ENCODE data around the gene CCDC141.

Gene CCDC141

GRCh38 chr2:178911039-178911438, 138.9 kb downstream of the CCDC141 start:
- no peak for DNase-seq (ENCODE audit: low read depth, low spot score)

GRCh38 chr2:178910005-178910404, 139.9 kb downstream of the CCDC141 start:
- no peak for DNase-seq (ENCODE audit: low read depth, low spot score)

GRCh38 chr2:178909507-178909906, 140.4 kb downstream of the CCDC141 start:
- DNase-seq (ENCODE audit: low read depth, low spot score), result no peak

GRCh38 chr2:178908810-178909209, 141.1 kb downstream of the CCDC141 start:
- no peak for DNase-seq (ENCODE audit: low read depth, low spot score)

- no peak for DNase-seq (ENCODE audit: low read depth, low spot score)
Measured at GRCh38 chr2:178905261-178905660, 144.7 kb downstream of the CCDC141 start.

- no peak for DNase-seq (ENCODE audit: low read depth, low spot score)
Measured at GRCh38 chr2:178899656-178900055, 150.3 kb downstream of the CCDC141 start.

DNA sequence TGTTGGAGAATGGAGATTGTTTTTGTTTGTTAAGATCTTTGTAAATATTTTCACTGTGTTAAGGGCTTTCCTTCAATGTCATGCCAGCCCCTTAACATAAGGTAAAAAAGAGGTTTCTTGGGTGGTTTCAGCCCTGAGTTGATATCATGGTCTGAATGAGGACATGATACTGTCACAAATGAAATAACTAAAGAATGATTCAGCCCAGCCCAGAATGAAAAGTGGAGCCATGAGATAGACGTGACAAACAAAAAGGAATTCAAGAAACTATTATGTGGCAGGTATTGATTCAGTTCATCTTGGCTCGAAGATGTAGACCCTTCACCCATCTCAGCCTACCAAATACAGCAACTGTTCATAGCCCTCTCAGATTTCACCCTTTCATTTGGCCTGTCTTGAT, 154.1 kb downstream of the CCDC141 start:
- no peak for DNase-seq (ENCODE audit: low read depth, low spot score)

GRCh38 chr2:178895171-178895570, 154.8 kb downstream of the CCDC141 start:
- no peak for DNase-seq (ENCODE audit: low read depth, low spot score)

DNA sequence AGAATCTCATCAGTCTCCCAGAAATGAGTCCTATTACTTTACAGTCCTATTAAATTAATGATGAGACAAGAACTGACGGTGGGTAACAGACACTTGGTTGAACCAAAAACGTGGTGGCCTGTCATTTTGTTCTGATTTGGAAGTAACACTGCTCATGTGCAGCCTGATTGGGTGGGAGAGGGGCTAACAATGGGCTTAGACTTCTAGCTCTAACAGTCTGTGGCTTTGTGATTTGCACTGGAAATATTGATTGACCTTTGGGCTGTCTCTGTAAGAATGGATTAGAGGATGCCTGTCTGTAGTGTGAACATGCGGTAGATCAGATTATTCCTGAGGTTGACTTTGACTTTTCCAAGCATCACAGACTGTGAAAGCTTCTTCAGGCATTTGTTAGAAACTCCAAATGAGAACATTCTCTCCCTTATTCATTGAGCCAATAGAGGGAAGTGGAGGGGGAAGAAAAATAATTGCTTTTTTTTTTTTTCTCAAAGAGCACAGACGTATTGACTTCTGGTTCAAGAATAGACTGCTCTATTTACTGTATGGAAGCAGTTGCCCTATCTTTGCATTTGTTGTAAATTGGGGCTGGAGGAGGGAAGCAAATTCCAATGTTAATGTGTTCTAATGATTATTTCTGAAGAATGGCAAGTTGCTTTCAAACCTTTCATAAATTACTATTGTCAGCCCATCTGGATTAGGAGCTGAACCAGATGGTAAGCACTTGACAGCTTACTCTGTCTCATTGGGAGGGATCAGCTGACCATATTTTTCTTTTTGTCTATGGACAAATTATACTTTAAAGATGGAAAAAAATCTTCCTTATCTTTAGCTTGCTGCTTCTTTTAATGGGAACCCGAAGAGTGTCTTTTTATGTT, 156.9 kb downstream of the CCDC141 start:
- no peak for DNase-seq (ENCODE audit: low read depth, low spot score)

GRCh38 chr2:178891959-178892485, 157.9 kb downstream of the CCDC141 start:
- no peak for DNase-seq (ENCODE audit: low read depth, low spot score)

GRCh38 chr2:178891265-178891958, 158.5 kb downstream of the CCDC141 start:
- peak; percentile 52 for DNase-seq (ENCODE audit: low read depth, low spot score)

- no peak for DNase-seq (ENCODE audit: low read depth, low spot score)
Measured at GRCh38 chr2:178886006-178886405, 163.9 kb downstream of the CCDC141 start.

- no peak for DNase-seq (ENCODE audit: low read depth, low spot score)
Measured at GRCh38 chr2:178884440-178884839, 165.5 kb downstream of the CCDC141 start.

- no peak for DNase-seq (ENCODE audit: low read depth, low spot score)
Measured at GRCh38 chr2:178882666-178883440, 167.1 kb downstream of the CCDC141 start.

GRCh38 chr2:178881075-178881474, 168.9 kb downstream of the CCDC141 start:
- no peak for DNase-seq (ENCODE audit: low read depth, low spot score)

DNA sequence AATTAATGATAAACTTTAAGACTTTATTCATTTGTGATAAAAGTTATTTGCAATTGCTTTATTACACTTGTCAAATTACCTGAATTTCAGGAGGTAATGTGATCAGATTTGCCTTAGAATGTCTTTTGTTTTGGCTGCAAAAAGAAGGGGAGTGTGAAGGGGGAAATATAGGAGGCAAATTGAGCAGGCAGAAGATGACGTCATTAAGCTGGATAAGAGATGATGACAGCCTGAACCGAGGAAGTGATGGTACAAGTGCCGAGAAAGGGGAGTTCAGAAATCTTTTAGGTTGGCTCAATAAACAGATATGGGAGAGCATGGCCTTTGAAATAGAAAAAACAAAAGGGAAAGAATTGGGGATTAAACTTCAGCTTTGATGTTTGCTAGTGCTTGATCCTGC, 169.7 kb downstream of the CCDC141 start:
- DNase-seq (ENCODE audit: low read depth, low spot score), result no peak

- no peak for DNase-seq (ENCODE audit: low read depth, low spot score)
Measured at GRCh38 chr2:178877874-178878273, 172.1 kb downstream of the CCDC141 start.

GRCh38 chr2:178874529-178875240, 175.3 kb downstream of the CCDC141 start:
- DNase-seq (ENCODE audit: low read depth, low spot score), result no peak

GRCh38 chr2:178873912-178874311, 176.0 kb downstream of the CCDC141 start:
- DNase-seq (ENCODE audit: low read depth, low spot score), result no peak

- no peak for DNase-seq (ENCODE audit: low read depth, low spot score)
Measured at GRCh38 chr2:178871536-178871935, 178.4 kb downstream of the CCDC141 start.

- no peak for DNase-seq (ENCODE audit: low read depth, low spot score)
Measured at GRCh38 chr2:178870703-178871102, 179.2 kb downstream of the CCDC141 start.

All from smooth muscle cell of the brain vasculature (primary cell).